ENCODE data around the gene ZAP70.

ZAP70 gene

DNA sequence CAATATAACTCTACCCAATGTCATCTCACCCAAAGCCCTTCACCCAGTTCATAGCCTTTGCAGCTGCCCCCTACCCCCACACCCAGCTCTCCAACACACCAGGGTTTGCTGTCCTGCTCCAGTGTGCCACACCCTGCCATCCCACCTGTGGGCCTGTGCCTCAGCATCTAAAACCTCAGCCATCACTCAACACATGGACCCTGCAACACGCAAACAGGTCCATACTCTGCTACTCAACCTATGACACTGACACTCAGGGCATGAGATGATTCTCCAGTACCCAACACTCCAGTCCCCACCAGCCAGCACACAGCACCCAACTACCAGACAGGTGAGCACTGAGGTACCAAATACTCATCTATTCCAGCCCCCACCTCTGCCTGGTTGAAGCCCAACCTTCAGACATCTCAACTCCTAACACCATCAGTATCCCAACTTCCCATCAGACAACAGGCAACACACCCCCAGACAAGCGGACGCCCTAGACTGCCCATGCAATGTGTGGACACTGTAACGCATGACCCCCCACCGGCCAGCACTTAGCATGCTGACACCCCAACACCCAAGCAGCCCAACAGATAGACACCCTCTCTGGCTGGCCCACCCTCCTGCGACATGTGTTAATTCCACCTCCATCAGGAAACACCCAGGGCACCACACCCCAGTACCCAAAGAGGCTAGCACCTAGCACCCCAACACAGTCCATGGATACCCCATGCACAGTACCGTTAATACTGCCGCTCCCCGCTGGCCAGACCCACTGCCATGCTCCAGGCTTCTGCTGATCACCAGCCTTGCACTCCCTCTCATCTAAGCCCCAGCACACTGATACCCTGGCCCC lies 25.0 kb downstream of the ZAP70 start:
- Histone ChIP-seq H3K4me1 (ENCODE audit: control insufficient read depth, insufficient read depth, low read depth, low read length) (peaks cover 3% of the 10 kb centered on the region), H2BK12ac (ENCODE audit: low read length in 2 of 2) (no peak overlapping the region), H2AFZ (ENCODE audit: low read depth, low read length) (no peak overlapping the region), H3K4ac (ENCODE audit: low read depth in 1 of 2, low read length in 2 of 2) (no peak overlapping the region), H2BK5ac (ENCODE audit: low read depth, low read length, poor library complexity, severe bottlenecking) (no peak overlapping the region), H3K4me2 (ENCODE audit: low read length, poor library complexity, severe bottlenecking) (no peak overlapping the region), H2BK15ac (ENCODE audit: low read depth, poor library complexity, severe bottlenecking) (no peak overlapping the region), H3K79me1 (replicated peaks; ENCODE audit: low read length, poor library complexity, severe bottlenecking) (no peaks in the 10 kb centered on the region), H3K36me3 (ENCODE audit: control insufficient read depth in 1 of 2, insufficient read depth in 2 of 2, low read depth in 1 of 2, low read length in 2 of 2) (no peaks in the 10 kb centered on the region), H3K18ac (ENCODE audit: low read depth in 1 of 2, low read length in 2 of 2) (no peak overlapping the region), H3K9me3 (ENCODE audit: control insufficient read depth, low read length) (no peaks in the 10 kb centered on the region), H3K27ac (ENCODE audit: low read length, poor library complexity, severe bottlenecking) (no peak overlapping the region), H3K14ac (ENCODE audit: low read length in 2 of 2) (no peak overlapping the region), H3K23ac (ENCODE audit: low read length in 2 of 2) (no peak overlapping the region), H3K27me3 (ENCODE audit: control insufficient read depth in 1 of 2, insufficient read depth in 1 of 2, low read length in 2 of 2) (peaks cover 0 to 20% of the 10 kb centered on the region in 2 experiments), H2AK5ac (ENCODE audit: low read length, severe bottlenecking) (no peak overlapping the region), H2BK120ac (ENCODE audit: low read depth, low read length) (no peak overlapping the region), H3K9ac (ENCODE audit: low read length) (no peak overlapping the region), H4K8ac (ENCODE audit: low read length) (peak overlapping the region; percentile 47), H4K91ac (ENCODE audit: low read length) (peak overlapping the region; percentile 36), H3K4me3 (ENCODE audit: insufficient read depth in 1 of 2, low read depth in 1 of 2, low read length in 2 of 2) (no peak overlapping the region)
- no peak for DNase-seq
- WGBS = 97% methylated on average over 9 of the region's 9 CpGs

DNA sequence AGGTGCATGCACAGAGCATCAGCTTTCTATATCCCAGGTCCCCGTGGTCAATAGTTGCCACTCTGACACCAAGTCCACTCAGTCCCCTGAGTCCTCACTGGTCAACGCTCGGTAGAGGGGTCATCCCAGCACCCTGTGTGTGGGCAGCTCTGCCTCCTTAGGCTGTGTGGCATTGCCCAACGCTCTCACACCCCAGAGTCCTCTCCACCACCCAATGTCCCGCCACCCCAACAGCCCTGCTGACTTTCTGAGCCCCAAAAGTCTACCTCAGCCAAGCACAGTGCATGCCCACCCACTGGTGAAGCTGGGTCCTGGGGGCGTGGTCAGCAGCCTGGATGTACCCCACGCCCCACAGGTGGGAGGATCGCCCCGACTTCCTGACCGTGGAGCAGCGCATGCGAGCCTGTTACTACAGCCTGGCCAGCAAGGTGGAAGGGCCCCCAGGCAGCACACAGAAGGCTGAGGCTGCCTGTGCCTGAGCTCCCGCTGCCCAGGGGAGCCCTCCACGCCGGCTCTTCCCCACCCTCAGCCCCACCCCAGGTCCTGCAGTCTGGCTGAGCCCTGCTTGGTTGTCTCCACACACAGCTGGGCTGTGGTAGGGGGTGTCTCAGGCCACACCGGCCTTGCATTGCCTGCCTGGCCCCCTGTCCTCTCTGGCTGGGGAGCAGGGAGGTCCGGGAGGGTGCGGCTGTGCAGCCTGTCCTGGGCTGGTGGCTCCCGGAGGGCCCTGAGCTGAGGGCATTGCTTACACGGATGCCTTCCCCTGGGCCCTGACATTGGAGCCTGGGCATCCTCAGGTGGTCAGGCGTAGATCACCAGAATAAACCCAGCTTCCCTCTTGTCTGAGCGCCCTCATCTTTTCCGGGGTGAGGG lies 25.9 kb downstream of the ZAP70 start:
- Histone ChIP-seq H2BK120ac (ENCODE audit: low read depth, low read length) (no peak overlapping the region), H3K79me1 (replicated peaks; ENCODE audit: low read length, poor library complexity, severe bottlenecking) (no peaks in the 10 kb centered on the region), H3K14ac (ENCODE audit: low read length in 2 of 2) (peak overlapping the region in 1 of 2 experiments; percentile 29), H3K9me3 (ENCODE audit: control insufficient read depth, low read length) (no peaks in the 10 kb centered on the region), H3K18ac (ENCODE audit: low read depth in 1 of 2, low read length in 2 of 2) (no peak overlapping the region), H3K23ac (ENCODE audit: low read length in 2 of 2) (peak overlapping the region in 1 of 2 experiments; percentile 43), H2AK5ac (ENCODE audit: low read length, severe bottlenecking) (no peak overlapping the region), H3K9ac (ENCODE audit: low read length) (no peak overlapping the region), H3K4ac (ENCODE audit: low read depth in 1 of 2, low read length in 2 of 2) (no peak overlapping the region), H4K91ac (ENCODE audit: low read length) (peak overlapping the region; percentile 22), H3K36me3 (ENCODE audit: control insufficient read depth in 1 of 2, insufficient read depth in 2 of 2, low read depth in 1 of 2, low read length in 2 of 2) (peaks cover 3 to 7% of the 10 kb centered on the region in 2 experiments), H3K4me3 (ENCODE audit: insufficient read depth in 1 of 2, low read depth in 1 of 2, low read length in 2 of 2) (no peak overlapping the region), H4K8ac (ENCODE audit: low read length) (no peak overlapping the region), H2BK15ac (ENCODE audit: low read depth, poor library complexity, severe bottlenecking) (no peak overlapping the region), H2BK5ac (ENCODE audit: low read depth, low read length, poor library complexity, severe bottlenecking) (no peak overlapping the region), H3K4me2 (ENCODE audit: low read length, poor library complexity, severe bottlenecking) (no peak overlapping the region), H2BK12ac (ENCODE audit: low read length in 2 of 2) (no peak overlapping the region), H3K27me3 (ENCODE audit: control insufficient read depth in 1 of 2, insufficient read depth in 1 of 2, low read length in 2 of 2) (peaks cover 0 to 20% of the 10 kb centered on the region in 2 experiments), H3K27ac (ENCODE audit: low read length, poor library complexity, severe bottlenecking) (no peak overlapping the region), H3K4me1 (ENCODE audit: control insufficient read depth, insufficient read depth, low read depth, low read length) (peaks cover 5% of the 10 kb centered on the region), H2AFZ (ENCODE audit: low read depth, low read length) (no peak overlapping the region)
- no peak for DNase-seq
- 93% methylated on average over 23 of the region's 23 CpGs for WGBS

- H3K27me3 ChIP-seq (ENCODE audit: control insufficient read depth in 1 of 2, insufficient read depth in 1 of 2, low read length in 2 of 2) = peaks cover 0 to 20% of the 10 kb centered on the region in 2 experiments
- WGBS = 88% methylated on average over 5 of the region's 5 CpGs
- no peak overlapping the region for H3K14ac ChIP-seq (ENCODE audit: low read length in 2 of 2)
Measured at GRCh38 chr2:97739893-97740245, 26.5 kb downstream of the ZAP70 start.

More at GRCh38 chr2:97739893-97740245, 26.5 kb downstream of the ZAP70 start:
- H3K4me2 ChIP-seq (ENCODE audit: low read length, poor library complexity, severe bottlenecking) = no peak overlapping the region
- no peak overlapping the region for H4K91ac ChIP-seq (ENCODE audit: low read length)
- no peak overlapping the region for H3K27ac ChIP-seq (ENCODE audit: low read length, poor library complexity, severe bottlenecking)
- no peaks in the 10 kb centered on the region for H3K79me1 ChIP-seq (replicated peaks; ENCODE audit: low read length, poor library complexity, severe bottlenecking)
- H3K4me1 ChIP-seq (ENCODE audit: control insufficient read depth, insufficient read depth, low read depth, low read length) = peaks cover 5% of the 10 kb centered on the region
- H2BK5ac ChIP-seq (ENCODE audit: low read depth, low read length, poor library complexity, severe bottlenecking) = no peak overlapping the region
- H3K18ac ChIP-seq (ENCODE audit: low read depth in 1 of 2, low read length in 2 of 2) = no peak overlapping the region
- H3K23ac ChIP-seq (ENCODE audit: low read length in 2 of 2) = no peak overlapping the region
- H2BK120ac ChIP-seq (ENCODE audit: low read depth, low read length) = no peak overlapping the region
- H2AFZ ChIP-seq (ENCODE audit: low read depth, low read length) = no peak overlapping the region
- no peak overlapping the region for H3K4me3 ChIP-seq (ENCODE audit: insufficient read depth in 1 of 2, low read depth in 1 of 2, low read length in 2 of 2)
- H3K9ac ChIP-seq (ENCODE audit: low read length) = no peak overlapping the region
- H3K9me3 ChIP-seq (ENCODE audit: control insufficient read depth, low read length) = no peaks in the 10 kb centered on the region
- H3K4ac ChIP-seq (ENCODE audit: low read depth in 1 of 2, low read length in 2 of 2) = no peak overlapping the region
- no peak overlapping the region for H2BK15ac ChIP-seq (ENCODE audit: low read depth, poor library complexity, severe bottlenecking)
- H2AK5ac ChIP-seq (ENCODE audit: low read length, severe bottlenecking) = no peak overlapping the region
- no peak for DNase-seq
- H4K8ac ChIP-seq (ENCODE audit: low read length) = no peak overlapping the region
- H3K36me3 ChIP-seq (ENCODE audit: control insufficient read depth in 1 of 2, insufficient read depth in 2 of 2, low read depth in 1 of 2, low read length in 2 of 2) = peaks cover 3 to 11% of the 10 kb centered on the region in 2 experiments
- peak overlapping the region in 1 of 2 experiments; percentile 42 for H2BK12ac ChIP-seq (ENCODE audit: low read length in 2 of 2)
